GM23338 (cell line): Measurements from ENCODE around the gene IRGC. TPM values are rescaled to one million over a fixed set of nuclear protein-coding genes. Genes with fewer than 3 reads are reported as not detected.

Experiments used
- ATAC-seq: fragments of 200-7000 bp; cut with Tn5 transposase; 3 replicates; pipeline ENCODE4 v1.9.1; 2020
- DNase-seq: peaks from one replicate; pipeline ENCODE4 v3.0.0-alpha.2; 2015; ENCODE audit warnings: low spot score
- H2AFZ ChIP-seq: fragments of 200-600 bp; sonication (generic); 2 replicates; pipeline ENCODE4 v1.8.0; 2016; ENCODE audit warnings: antibody characterized with exemption, mild to moderate bottlenecking, moderate library complexity
- H3F3A ChIP-seq: fragments of 200-600 bp; sonication (generic); replicated peaks from 2 replicates; pipeline ENCODE4 v1.8.0; 2017; ENCODE audit warnings: antibody characterized with exemption, mixed run types, low read depth
- H3K27ac ChIP-seq: fragments of 200-600 bp; sonication (generic); 2 replicates; pipeline ENCODE4 v1.6.1; 2016; ENCODE audit warnings: low read depth
- H3K27me3 ChIP-seq: fragments of 200-600 bp; sonication (generic); 2 replicates; pipeline ENCODE4 v1.8.0; 2016; ENCODE audit warnings: mild to moderate bottlenecking, mixed run types, moderate library complexity; ENCODE audit not compliant: insufficient read depth
- H3K36me3 ChIP-seq: fragments of 200-600 bp; sonication (generic); 2 replicates; pipeline ENCODE4 v1.8.0; 2016; ENCODE audit warnings: mild to moderate bottlenecking; ENCODE audit not compliant: insufficient read depth
- H3K4me1 ChIP-seq: fragments of 200-600 bp; sonication (generic); 2 replicates; pipeline ENCODE4 v1.8.0; 2016; ENCODE audit warnings: mild to moderate bottlenecking, moderate library complexity; ENCODE audit not compliant: insufficient read depth
- H3K4me2 ChIP-seq: fragments of 200-600 bp; sonication (generic); 2 replicates; pipeline ENCODE4 v1.7.1; 2017; ENCODE audit warnings: mixed run types
- H3K4me3 ChIP-seq: fragments of 200-600 bp; sonication (generic); 2 replicates; pipeline ENCODE4 v1.6.1; 2016; ENCODE audit warnings: mixed run types
- H3K79me2 ChIP-seq: fragments of 200-600 bp; sonication (generic); replicated peaks from 2 replicates; pipeline ENCODE4 v1.8.0; 2017; ENCODE audit warnings: mild to moderate bottlenecking; ENCODE audit not compliant: insufficient read depth
- H3K9me2 ChIP-seq: fragments of 200-600 bp; sonication (generic); 2 replicates; pipeline ENCODE4 v1.8.0; 2017; ENCODE audit not compliant: insufficient read depth
- H4K20me1 ChIP-seq: fragments of 200-600 bp; sonication (generic); replicated peaks from 2 replicates; pipeline ENCODE4 v1.8.0; 2017; ENCODE audit warnings: mild to moderate bottlenecking; ENCODE audit not compliant: insufficient read depth
- H3K27ac Mint-ChIP-seq: 2 replicates; pipeline ENCODE4 v1.8.0; 2020; ENCODE audit warnings: inconsistent platforms, mild to moderate bottlenecking, moderate library complexity, mixed read lengths
- H3K27me3 Mint-ChIP-seq: 3 replicates; pipeline ENCODE4 v1.8.0; 2022; ENCODE audit warnings: low read depth, mild to moderate bottlenecking, moderate library complexity, mixed read lengths, inconsistent platforms; ENCODE audit not compliant: insufficient read depth, poor library complexity
- H3K36me3 Mint-ChIP-seq: 3 replicates; pipeline ENCODE4 v1.8.0; 2021; ENCODE audit warnings: low read depth, mild to moderate bottlenecking, inconsistent platforms, moderate library complexity, mixed read lengths
- H3K4me1 Mint-ChIP-seq: 3 replicates; pipeline ENCODE4 v1.8.0; 2020; ENCODE audit warnings: mild to moderate bottlenecking, inconsistent platforms, mixed read lengths
- H3K4me3 Mint-ChIP-seq: 3 replicates; pipeline ENCODE4 v1.8.0; 2021; ENCODE audit warnings: moderate library complexity, mild to moderate bottlenecking, inconsistent platforms, mixed read lengths
- H3K9me3 Mint-ChIP-seq: 3 replicates; pipeline ENCODE4 v1.8.0; 2020; ENCODE audit warnings: moderate library complexity, mild to moderate bottlenecking, inconsistent platforms, mixed read lengths
- CREB1 ChIP-seq: fragments of 250-450 bp; sonication (Bioruptor Pico); IDR thresholded peaks from 2 replicates; pipeline ENCODE4 v1.5.0; 2020; ENCODE audit warnings: low read depth, mild to moderate bottlenecking, moderate library complexity
- ETS1 ChIP-seq: IDR thresholded peaks from 2 replicates; pipeline ENCODE4 v1.6.1; 2016; ENCODE audit warnings: antibody characterized with exemption
- EZH2 ChIP-seq: fragments of 200-600 bp; sonication (generic); IDR thresholded peaks from one replicate; pipeline ENCODE4 v1.8.0; 2017; ENCODE audit warnings: antibody characterized with exemption, mild to moderate bottlenecking, low read depth; ENCODE audit not compliant: unreplicated experiment
- EZH2phosphoT487 ChIP-seq: fragments of 200-600 bp; sonication (generic); IDR thresholded peaks from one replicate; pipeline ENCODE4 v1.8.1; 2018; ENCODE audit warnings: antibody characterized with exemption; ENCODE audit not compliant: unreplicated experiment
- JUNB ChIP-seq: IDR thresholded peaks from one replicate; pipeline ENCODE4 v1.6.1; 2016; ENCODE audit warnings: antibody characterized with exemption; ENCODE audit not compliant: unreplicated experiment
- NANOG ChIP-seq: IDR thresholded peaks from 2 replicates; pipeline ENCODE4 v1.6.1; 2016; ENCODE audit warnings: antibody characterized with exemption, borderline replicate concordance
- POLR2AphosphoS5 ChIP-seq: IDR thresholded peaks from 2 replicates; pipeline ENCODE4 v1.6.1; 2016; ENCODE audit warnings: antibody characterized with exemption, low read depth
- STAT1 ChIP-seq: IDR thresholded peaks from one replicate; pipeline ENCODE4 v1.6.1; 2016; ENCODE audit warnings: antibody characterized with exemption; ENCODE audit not compliant: unreplicated experiment
- ZNF114 ChIP-seq: fragments of 250-450 bp; sonication (Bioruptor Pico); IDR thresholded peaks from 2 replicates; pipeline ENCODE4 v1.5.0; 2020; ENCODE audit warnings: mild to moderate bottlenecking, moderate library complexity
- ZNF331 ChIP-seq: fragments of 250-450 bp; sonication (Bioruptor Pico); IDR thresholded peaks from 2 replicates; pipeline ENCODE4 v1.5.0; 2020; ENCODE audit warnings: low read depth, mild to moderate bottlenecking, moderate library complexity
- polyA plus RNA-seq: library from polyadenylated mRNA; unstranded; fragments of >200 nt; fragmentation: Nextera tagmentation; extraction: Ambion mirVana; gene quantifications from 2 replicates; pipeline ENCODE4 v1.2.1, GENCODE V29; 2016
- total RNA-seq: library from RNA; depleted of rRNA; stranded (reverse); fragments of >200 nt; shearing (Covaris generic); gene quantifications from 2 replicates; pipeline ENCODE4 v1.2.3, GENCODE V29; 2014
- TF ChIP-seq, protein P1 (sequence below): IDR thresholded peaks from one replicate; pipeline ENCODE4 v1.6.1; 2018; ENCODE audit warnings: antibody characterized with exemption; ENCODE audit not compliant: unreplicated experiment
- TF ChIP-seq, protein P2 (sequence below): fragments of 250-450 bp; sonication (Bioruptor Pico); IDR thresholded peaks from 2 replicates; pipeline ENCODE4 v1.5.0; 2020; ENCODE audit warnings: mild to moderate bottlenecking, moderate library complexity

The IRGC gene
- total and polyA plus RNA-seq, 2 experiments from 2014 or later = not detected

GRCh38 chr19:43688059-43688701, 27.7 kb upstream of the IRGC start:
- Histone ChIP-seq H4K20me1 (no peaks in the 10 kb centered on the region), H3K27ac (no peak overlapping the region), H2AFZ (no peak overlapping the region), H3K4me3 (no peak overlapping the region), H3K27me3 (no peaks in the 10 kb centered on the region), H3K36me3 (no peaks in the 10 kb centered on the region), H3K79me2 (no peaks in the 10 kb centered on the region), H3F3A (no peaks in the 10 kb centered on the region), H3K4me1 (no peaks in the 10 kb centered on the region), H3K4me2 (no peak overlapping the region), H3K9me2 (no peaks in the 10 kb centered on the region)
- ATAC-seq = no peak
- no peak overlapping the region for H3K27ac Mint-ChIP-seq
- DNase-seq = no peak
- H3K4me3 Mint-ChIP-seq = no peak overlapping the region
- no peaks in the 10 kb centered on the region; the same call in 2 of the 3 replicates for H3K4me1 Mint-ChIP-seq
- no peaks in the 10 kb centered on the region for H3K36me3 Mint-ChIP-seq
- peaks cover 10% of the 10 kb centered on the region for H3K27me3 Mint-ChIP-seq
- TF ChIP-seq EZH2phosphoT487 (no peak), ZNF331 (CRISPR knock-in tag) (no peak), CREB1 (no peak), ZNF114 (CRISPR knock-in tag) (no peak), NANOG (no peak), POLR2AphosphoS5 (no peak), ETS1 (no peak), JUNB (no peak), STAT1 (no peak), EZH2 (no peak)
- TF ChIP-seq, protein P1, sequence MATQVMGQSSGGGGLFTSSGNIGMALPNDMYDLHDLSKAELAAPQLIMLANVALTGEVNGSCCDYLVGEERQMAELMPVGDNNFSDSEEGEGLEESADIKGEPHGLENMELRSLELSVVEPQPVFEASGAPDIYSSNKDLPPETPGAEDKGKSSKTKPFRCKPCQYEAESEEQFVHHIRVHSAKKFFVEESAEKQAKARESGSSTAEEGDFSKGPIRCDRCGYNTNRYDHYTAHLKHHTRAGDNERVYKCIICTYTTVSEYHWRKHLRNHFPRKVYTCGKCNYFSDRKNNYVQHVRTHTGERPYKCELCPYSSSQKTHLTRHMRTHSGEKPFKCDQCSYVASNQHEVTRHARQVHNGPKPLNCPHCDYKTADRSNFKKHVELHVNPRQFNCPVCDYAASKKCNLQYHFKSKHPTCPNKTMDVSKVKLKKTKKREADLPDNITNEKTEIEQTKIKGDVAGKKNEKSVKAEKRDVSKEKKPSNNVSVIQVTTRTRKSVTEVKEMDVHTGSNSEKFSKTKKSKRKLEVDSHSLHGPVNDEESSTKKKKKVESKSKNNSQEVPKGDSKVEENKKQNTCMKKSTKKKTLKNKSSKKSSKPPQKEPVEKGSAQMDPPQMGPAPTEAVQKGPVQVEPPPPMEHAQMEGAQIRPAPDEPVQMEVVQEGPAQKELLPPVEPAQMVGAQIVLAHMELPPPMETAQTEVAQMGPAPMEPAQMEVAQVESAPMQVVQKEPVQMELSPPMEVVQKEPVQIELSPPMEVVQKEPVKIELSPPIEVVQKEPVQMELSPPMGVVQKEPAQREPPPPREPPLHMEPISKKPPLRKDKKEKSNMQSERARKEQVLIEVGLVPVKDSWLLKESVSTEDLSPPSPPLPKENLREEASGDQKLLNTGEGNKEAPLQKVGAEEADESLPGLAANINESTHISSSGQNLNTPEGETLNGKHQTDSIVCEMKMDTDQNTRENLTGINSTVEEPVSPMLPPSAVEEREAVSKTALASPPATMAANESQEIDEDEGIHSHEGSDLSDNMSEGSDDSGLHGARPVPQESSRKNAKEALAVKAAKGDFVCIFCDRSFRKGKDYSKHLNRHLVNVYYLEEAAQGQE = no peak
- TF ChIP-seq, protein P2, sequence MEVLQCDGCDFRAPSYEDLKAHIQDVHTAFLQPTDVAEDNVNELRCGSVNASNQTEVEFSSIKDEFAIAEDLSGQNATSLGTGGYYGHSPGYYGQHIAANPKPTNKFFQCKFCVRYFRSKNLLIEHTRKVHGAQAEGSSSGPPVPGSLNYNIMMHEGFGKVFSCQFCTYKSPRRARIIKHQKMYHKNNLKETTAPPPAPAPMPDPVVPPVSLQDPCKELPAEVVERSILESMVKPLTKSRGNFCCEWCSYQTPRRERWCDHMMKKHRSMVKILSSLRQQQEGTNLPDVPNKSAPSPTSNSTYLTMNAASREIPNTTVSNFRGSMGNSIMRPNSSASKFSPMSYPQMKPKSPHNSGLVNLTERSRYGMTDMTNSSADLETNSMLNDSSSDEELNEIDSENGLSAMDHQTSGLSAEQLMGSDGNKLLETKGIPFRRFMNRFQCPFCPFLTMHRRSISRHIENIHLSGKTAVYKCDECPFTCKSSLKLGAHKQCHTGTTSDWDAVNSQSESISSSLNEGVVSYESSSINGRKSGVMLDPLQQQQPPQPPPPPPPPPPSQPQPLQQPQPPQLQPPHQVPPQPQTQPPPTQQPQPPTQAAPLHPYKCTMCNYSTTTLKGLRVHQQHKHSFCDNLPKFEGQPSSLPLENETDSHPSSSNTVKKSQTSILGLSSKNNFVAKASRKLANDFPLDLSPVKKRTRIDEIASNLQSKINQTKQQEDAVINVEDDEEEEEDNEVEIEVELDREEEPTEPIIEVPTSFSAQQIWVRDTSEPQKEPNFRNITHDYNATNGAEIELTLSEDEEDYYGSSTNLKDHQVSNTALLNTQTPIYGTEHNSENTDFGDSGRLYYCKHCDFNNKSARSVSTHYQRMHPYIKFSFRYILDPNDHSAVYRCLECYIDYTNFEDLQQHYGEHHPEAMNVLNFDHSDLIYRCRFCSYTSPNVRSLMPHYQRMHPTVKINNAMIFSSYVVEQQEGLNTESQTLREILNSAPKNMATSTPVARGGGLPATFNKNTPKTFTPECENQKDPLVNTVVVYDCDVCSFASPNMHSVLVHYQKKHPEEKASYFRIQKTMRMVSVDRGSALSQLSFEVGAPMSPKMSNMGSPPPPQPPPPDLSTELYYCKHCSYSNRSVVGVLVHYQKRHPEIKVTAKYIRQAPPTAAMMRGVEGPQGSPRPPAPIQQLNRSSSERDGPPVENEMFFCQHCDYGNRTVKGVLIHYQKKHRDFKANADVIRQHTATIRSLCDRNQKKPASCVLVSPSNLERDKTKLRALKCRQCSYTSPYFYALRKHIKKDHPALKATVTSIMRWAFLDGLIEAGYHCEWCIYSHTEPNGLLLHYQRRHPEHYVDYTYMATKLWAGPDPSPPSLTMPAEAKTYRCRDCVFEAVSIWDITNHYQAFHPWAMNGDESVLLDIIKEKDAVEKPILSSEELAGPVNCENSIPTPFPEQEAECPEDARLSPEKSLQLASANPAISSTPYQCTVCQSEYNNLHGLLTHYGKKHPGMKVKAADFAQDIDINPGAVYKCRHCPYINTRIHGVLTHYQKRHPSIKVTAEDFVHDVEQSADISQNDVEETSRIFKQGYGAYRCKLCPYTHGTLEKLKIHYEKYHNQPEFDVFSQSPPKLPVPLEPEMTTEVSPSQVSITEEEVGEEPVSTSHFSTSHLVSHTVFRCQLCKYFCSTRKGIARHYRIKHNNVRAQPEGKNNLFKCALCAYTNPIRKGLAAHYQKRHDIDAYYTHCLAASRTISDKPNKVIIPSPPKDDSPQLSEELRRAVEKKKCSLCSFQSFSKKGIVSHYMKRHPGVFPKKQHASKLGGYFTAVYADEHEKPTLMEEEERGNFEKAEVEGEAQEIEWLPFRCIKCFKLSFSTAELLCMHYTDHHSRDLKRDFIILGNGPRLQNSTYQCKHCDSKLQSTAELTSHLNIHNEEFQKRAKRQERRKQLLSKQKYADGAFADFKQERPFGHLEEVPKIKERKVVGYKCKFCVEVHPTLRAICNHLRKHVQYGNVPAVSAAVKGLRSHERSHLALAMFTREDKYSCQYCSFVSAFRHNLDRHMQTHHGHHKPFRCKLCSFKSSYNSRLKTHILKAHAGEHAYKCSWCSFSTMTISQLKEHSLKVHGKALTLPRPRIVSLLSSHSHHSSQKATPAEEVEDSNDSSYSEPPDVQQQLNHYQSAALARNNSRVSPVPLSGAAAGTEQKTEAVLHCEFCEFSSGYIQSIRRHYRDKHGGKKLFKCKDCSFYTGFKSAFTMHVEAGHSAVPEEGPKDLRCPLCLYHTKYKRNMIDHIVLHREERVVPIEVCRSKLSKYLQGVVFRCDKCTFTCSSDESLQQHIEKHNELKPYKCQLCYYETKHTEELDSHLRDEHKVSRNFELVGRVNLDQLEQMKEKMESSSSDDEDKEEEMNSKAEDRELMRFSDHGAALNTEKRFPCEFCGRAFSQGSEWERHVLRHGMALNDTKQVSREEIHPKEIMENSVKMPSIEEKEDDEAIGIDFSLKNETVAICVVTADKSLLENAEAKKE (CRISPR knock-in tag) = no peak
- H3K9me3 Mint-ChIP-seq = peaks cover 19% of the 10 kb centered on the region
